HCT116 (cell line): Measurements from ENCODE around the gene KIRREL3.

Experiments used
- CTCF ChIP-seq, 3 experiments: fragments of 200-600 bp in 1 of 3; sonication (generic) in 1 of 3; IDR thresholded peaks in 2 of 3; conservative IDR thresholded peaks in 1 of 3; 2 replicates each; pipeline ENCODE4 v1.5.1; 2012 to 2017; ENCODE audit warnings: low read depth in 2 of 3, low read length in 2 of 3, antibody characterized with exemption in 1 of 3, borderline replicate concordance in 1 of 3, control low read depth in 1 of 3, mild to moderate bottlenecking in 1 of 3, mixed read lengths in 1 of 3, mixed run types in 1 of 3, moderate library complexity in 1 of 3; ENCODE audit not compliant: insufficient read depth in 1 of 3
- EGR1 ChIP-seq: IDR thresholded peaks from 2 replicates; pipeline ENCODE4 v1.6.1; 2012; ENCODE audit warnings: low read depth
- ZBTB33 ChIP-seq: IDR thresholded peaks from 2 replicates; pipeline ENCODE4 v1.6.1; 2011; ENCODE audit warnings: mild to moderate bottlenecking, low read length, moderate library complexity; ENCODE audit not compliant: insufficient replicate concordance; ENCODE audit errors: extremely low read depth

- TF ChIP-seq CTCF (IDR thresholded peaks at IDR 0.05 in 2 of 3, conservative IDR thresholded peaks at IDR 0.05 in 1 of 3; ENCODE audit: borderline replicate concordance in 1 of 3, insufficient read depth in 1 of 3, low read depth in 2 of 3, low read length in 2 of 3), result no peak
- no peak for TF ChIP-seq EGR1
- TF ChIP-seq ZBTB33, result no peak
These were observed 502.3 kb downstream of the KIRREL3 start for GRCh38 chr11:126498281-126498680.
